Right atrium auricular region (tissue), 2 donors: ENCODE results near the gene SIGLEC9. TPM values are rescaled to one million over a fixed set of nuclear protein-coding genes. Genes with fewer than 3 reads are reported as not detected.

Experiments
- DNase-seq: peaks from one replicate; pipeline ENCODE4 v3.0.0-alpha.2; 2019; ENCODE audit warnings: low spot score
- H3K27ac ChIP-seq, 2 donors: fragments of 200-600 bp; sonication (generic); 1 replicate in 1 of 2; 2 replicates in 1 of 2; pipeline ENCODE4 v1.5.1; 2016 to 2019
- H3K27me3 ChIP-seq, 2 donors: fragments of 200-600 bp; sonication (generic); one replicate each; pipeline versions ENCODE4 v1.5.1 to v1.6.0; 2017 to 2019
- H3K36me3 ChIP-seq: fragments of 200-600 bp; sonication (generic); one replicate; pipeline ENCODE4 v1.5.1; 2016
- H3K4me1 ChIP-seq, 2 donors: fragments of 200-600 bp; sonication (generic); one replicate each; pipeline versions ENCODE4 v1.5.1 to v1.6.0; 2017 to 2019
- H3K4me3 ChIP-seq, 2 donors: fragments of 200-600 bp; sonication (generic); 1 replicate in 1 of 2; 2 replicates in 1 of 2; pipeline ENCODE4 v1.5.1; 2017 to 2019; ENCODE audit warnings: mild to moderate bottlenecking in 1 of 2, moderate library complexity in 1 of 2
- H3K9me3 ChIP-seq, 2 donors: fragments of 200-600 bp; sonication (generic); one replicate each; pipeline ENCODE4 v1.5.1; 2019
- CTCF ChIP-seq, 2 donors: fragments of 200-600 bp; sonication (generic); IDR thresholded peaks; one replicate each; pipeline ENCODE4 v1.5.1; 2019; ENCODE audit warnings: antibody characterized with exemption in 2 of 2
- total RNA-seq, 2 donors: library from RNA; depleted of rRNA; stranded (reverse); fragments of >200 nt; gene quantifications; one replicate each; pipeline ENCODE4 v1.1.0, GENCODE V29; 2016

SIGLEC9 gene
- total RNA-seq, 2 donors from 2014 or later: 1.5 to 7.4 TPM

DNA sequence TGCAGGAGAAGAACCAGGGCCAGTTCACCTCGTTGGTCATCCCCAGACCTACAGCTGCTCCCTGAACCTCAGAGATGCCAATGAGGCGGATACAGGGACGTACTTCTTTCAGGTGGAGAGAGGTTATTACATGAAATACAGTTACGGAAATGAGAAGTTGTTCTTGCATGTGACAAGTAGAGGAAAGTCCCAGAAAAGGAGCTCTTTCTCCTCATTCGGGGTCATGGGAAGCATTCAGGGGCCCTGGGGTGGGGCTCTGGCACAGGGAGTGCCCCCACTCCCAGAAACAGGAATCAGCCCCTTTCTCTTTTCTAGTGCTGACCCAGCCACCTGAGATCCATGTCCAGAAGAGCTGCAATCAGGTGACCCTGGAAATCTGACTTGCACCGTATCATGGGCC, 4.5 kb upstream of the SIGLEC9 start:
- Histone ChIP-seq H3K36me3 (no peaks in the 10 kb centered on the region), H3K27ac (no peak overlapping the region), H3K4me1 (no peaks in the 10 kb centered on the region), H3K4me3 (no peak overlapping the region), H3K9me3 (no peaks in the 10 kb centered on the region), H3K27me3 (no peaks in the 10 kb centered on the region)
- TF ChIP-seq CTCF (IDR thresholded peaks at IDR 0.05): no peak
- no peak for DNase-seq

DNA sequence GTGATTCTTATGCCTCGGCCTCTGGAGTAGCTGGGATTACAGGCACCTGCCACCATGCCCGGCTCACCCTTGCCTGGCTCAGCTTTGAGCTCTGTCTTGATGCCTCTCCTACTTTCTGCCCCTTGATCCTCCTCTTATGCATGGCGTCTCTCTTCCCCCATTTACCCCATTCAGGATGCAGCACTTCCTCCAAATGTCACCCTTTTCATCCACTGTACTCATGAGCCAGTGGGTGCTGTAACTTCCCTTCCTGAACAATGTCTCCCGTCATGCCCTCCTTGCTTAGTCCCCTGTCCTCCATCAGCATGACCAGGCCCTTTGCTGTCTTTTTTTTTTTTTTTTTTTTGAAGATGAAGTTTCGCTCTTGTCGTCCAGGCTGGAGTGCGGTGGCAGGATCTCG, 3.4 kb upstream of the SIGLEC9 start:
- H3K9me3 ChIP-seq: no peaks in the 10 kb centered on the region
- H3K4me3 ChIP-seq: no peak overlapping the region
- no peaks in the 10 kb centered on the region for H3K27me3 ChIP-seq
- H3K27ac ChIP-seq: no peak overlapping the region
- no peak for TF ChIP-seq CTCF (IDR thresholded peaks at IDR 0.05)
- no peaks in the 10 kb centered on the region for H3K36me3 ChIP-seq
- no peak for DNase-seq
- no peaks in the 10 kb centered on the region for H3K4me1 ChIP-seq

- no peak overlapping the region for H3K4me3 ChIP-seq
- H3K27ac ChIP-seq: peak overlapping the region in 1 of 2 donors; percentile 48
- H3K4me1 ChIP-seq: no peaks in the 10 kb centered on the region
These were observed 2.4 kb upstream of the SIGLEC9 start for GRCh38 chr19:51122112-51122981.

DNA sequence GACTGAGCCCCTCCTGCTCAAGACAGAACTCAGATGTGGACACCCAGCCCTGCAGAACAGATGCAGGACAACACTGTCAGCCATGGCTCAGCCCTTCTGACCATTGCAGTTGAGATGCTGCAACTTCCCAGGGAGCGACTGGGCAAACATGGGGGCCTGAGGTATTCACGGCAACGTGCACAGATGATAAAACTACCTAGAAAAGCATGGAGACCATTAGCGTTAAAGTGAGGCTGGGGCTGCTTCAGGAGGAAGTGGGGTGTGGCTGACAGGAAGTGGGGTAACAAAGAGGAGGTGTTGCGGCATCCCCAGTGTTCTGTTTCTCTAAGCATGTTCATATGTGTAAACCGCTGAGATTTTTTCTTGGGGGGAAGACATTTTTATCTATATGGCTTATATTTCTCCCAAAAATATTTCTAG, 1.3 kb upstream of the SIGLEC9 start:
- peak; percentile 74 for DNase-seq
- H3K9me3 ChIP-seq: no peaks in the 10 kb centered on the region
- no peak for TF ChIP-seq CTCF (IDR thresholded peaks at IDR 0.05)
- H3K36me3 ChIP-seq: no peaks in the 10 kb centered on the region
- no peak overlapping the region for H3K4me3 ChIP-seq
- no peaks in the 10 kb centered on the region for H3K27me3 ChIP-seq
- peak overlapping the region in 1 of 2 donors; percentile 48 for H3K27ac ChIP-seq
- H3K4me1 ChIP-seq: no peaks in the 10 kb centered on the region

More at GRCh38 chr19:51122112-51122981, 2.4 kb upstream of the SIGLEC9 start:
- Histone ChIP-seq H3K27me3 (no peaks in the 10 kb centered on the region), H3K36me3 (no peaks in the 10 kb centered on the region), H3K9me3 (no peaks in the 10 kb centered on the region)
- DNase-seq: no peak
- TF ChIP-seq CTCF (IDR thresholded peaks at IDR 0.05): no peak

- H3K36me3 ChIP-seq: no peaks in the 10 kb centered on the region
- no peak for TF ChIP-seq CTCF (IDR thresholded peaks at IDR 0.05)
- no peaks in the 10 kb centered on the region for H3K27me3 ChIP-seq
- H3K4me1 ChIP-seq: no peaks in the 10 kb centered on the region
- no peak overlapping the region for H3K4me3 ChIP-seq
- peak overlapping the region in 1 of 2 donors; percentile 40 for H3K27ac ChIP-seq
- DNase-seq: no peak
- H3K9me3 ChIP-seq: no peaks in the 10 kb centered on the region
These were observed 904 bp upstream of the SIGLEC9 start for GRCh38 chr19:51123802-51124201.
